HG03439 (cell line): ENCODE measurements around the gene KLRD1.
"Not testable (repeated sequence)": the region's sequence is repeated elsewhere in the genome, so short reads cannot be mapped to it uniquely, and the experiment has no call there.

Experiments
- ATAC-seq: cut with Tn5 transposase; IDR thresholded peaks from one replicate; pipeline ENCODE4 v1.9.1; 2021; ENCODE audit warnings: mild to moderate bottlenecking, moderate library complexity; ENCODE audit not compliant: unreplicated experiment

Gene KLRD1

GRCh38 chr12:10336196-10336595, 28.5 kb downstream of the KLRD1 start:
- ATAC-seq = not testable (repeated sequence)

GRCh38 chr12:10338470-10338869, 30.8 kb downstream of the KLRD1 start:
- not testable (repeated sequence) for ATAC-seq

GRCh38 chr12:10339053-10339840, 31.6 kb downstream of the KLRD1 start:
- ATAC-seq = no peak

- ATAC-seq = not testable (repeated sequence)
These were observed 33.3 kb downstream of the KLRD1 start for GRCh38 chr12:10340946-10341345.

- ATAC-seq = no peak
These were observed 34.3 kb downstream of the KLRD1 start for GRCh38 chr12:10341892-10342509.

GRCh38 chr12:10351457-10351856, 43.8 kb downstream of the KLRD1 start:
- ATAC-seq = not testable (repeated sequence)

GRCh38 chr12:10354071-10354470, 46.4 kb downstream of the KLRD1 start:
- ATAC-seq = no peak

GRCh38 chr12:10354502-10354901, 46.8 kb downstream of the KLRD1 start:
- no peak for ATAC-seq

GRCh38 chr12:10358131-10358530, 50.5 kb downstream of the KLRD1 start:
- no peak for ATAC-seq

GRCh38 chr12:10358969-10359368, 51.3 kb downstream of the KLRD1 start:
- no peak for ATAC-seq

GRCh38 chr12:10361084-10361483, 53.4 kb downstream of the KLRD1 start:
- ATAC-seq = no peak

GRCh38 chr12:10361622-10362021, 54.0 kb downstream of the KLRD1 start:
- ATAC-seq = no peak

GRCh38 chr12:10362325-10362724, 54.7 kb downstream of the KLRD1 start:
- ATAC-seq = no peak

- ATAC-seq = no peak
These were observed 55.4 kb downstream of the KLRD1 start for GRCh38 chr12:10362828-10363657.

- ATAC-seq = no peak
These were observed 55.9 kb downstream of the KLRD1 start for GRCh38 chr12:10363658-10363913.

- ATAC-seq = peak; percentile 65
These were observed 56.5 kb downstream of the KLRD1 start for GRCh38 chr12:10363914-10364814.

- ATAC-seq = peak; percentile 68
These were observed 57.3 kb downstream of the KLRD1 start for GRCh38 chr12:10364815-10365622.

GRCh38 chr12:10365696-10366405, 58.2 kb downstream of the KLRD1 start:
- ATAC-seq = no peak

GRCh38 chr12:10366875-10367274, 59.2 kb downstream of the KLRD1 start:
- no peak for ATAC-seq
